Gastrocnemius medialis (tissue), 4 donors: ENCODE results near the gene GPBAR1.

Experiments used
- CTCF ChIP-seq, 5 experiments: fragments of 450-650 bp in 3 of 5; fragments of 200-600 bp in 2 of 5; sonication (generic) in 2 of 5; IDR thresholded peaks in 4 of 5; conservative IDR thresholded peaks in 1 of 5; 1 replicate in 4 of 5; 2 replicates in 1 of 5; pipeline ENCODE4 v1.5.1; 2016 to 2019; ENCODE audit warnings: antibody characterized with exemption in 5 of 5, mild to moderate bottlenecking in 3 of 5, moderate library complexity in 3 of 5
- POLR2A ChIP-seq, 2 donors: fragments of 450-650 bp; IDR thresholded peaks; one replicate each; pipeline ENCODE4 v1.6.1; 2017; ENCODE audit warnings: antibody characterized with exemption in 2 of 2, mild to moderate bottlenecking in 2 of 2, moderate library complexity in 2 of 2

GRCh38 chr2:218277921-218278320, 17.1 kb downstream of the GPBAR1 start:
- TF ChIP-seq POLR2A (IDR thresholded peaks at IDR 0.05) = no peak
- no peak for TF ChIP-seq CTCF (IDR thresholded peaks at IDR 0.05 in 4 of 5, conservative IDR thresholded peaks at IDR 0.05 in 1 of 5)
